ENCODE results near the gene DCHS1.
A peak's percentile ranks its signal among the peaks of the same experiment; 100 is the strongest.

Gene DCHS1

GRCh38 chr11:6673523-6674218 lies 18.1 kb upstream of the DCHS1 start:
- no peak for DNase-seq

GRCh38 chr11:6671991-6672390 lies 16.4 kb upstream of the DCHS1 start:
- DNase-seq: no peak

GRCh38 chr11:6670202-6670830 lies 14.7 kb upstream of the DCHS1 start:
- DNase-seq: no peak

GRCh38 chr11:6667733-6668374 lies 12.2 kb upstream of the DCHS1 start:
- DNase-seq: peak; percentile 19

GRCh38 chr11:6666302-6667183 lies 10.9 kb upstream of the DCHS1 start:
- DNase-seq: no peak

GRCh38 chr11:6664551-6664950 lies 8.9 kb upstream of the DCHS1 start:
- DNase-seq: no peak

GRCh38 chr11:6663794-6664469 lies 8.3 kb upstream of the DCHS1 start:
- DNase-seq: no peak

- DNase-seq: no peak
Observed at GRCh38 chr11:6660712-6661111, 5.1 kb upstream of the DCHS1 start.

GRCh38 chr11:6658647-6659046 lies 3.0 kb upstream of the DCHS1 start:
- no peak for DNase-seq

GRCh38 chr11:6657346-6657745 lies 1.7 kb upstream of the DCHS1 start:
- no peak for DNase-seq

GRCh38 chr11:6656936-6657335 lies 1.3 kb upstream of the DCHS1 start:
- no peak for DNase-seq

- DNase-seq: no peak
Observed at GRCh38 chr11:6656584-6656915, 941 bp upstream of the DCHS1 start.

- no peak for DNase-seq
Observed at GRCh38 chr11:6655020-6655789, 404 bp downstream of the DCHS1 start.

GRCh38 chr11:6654281-6655019 lies 1.2 kb downstream of the DCHS1 start:
- DNase-seq: no peak

- no peak for DNase-seq
Observed at GRCh38 chr11:6653656-6654055, 2.0 kb downstream of the DCHS1 start.

- no peak for DNase-seq
Observed at GRCh38 chr11:6653097-6653496, 2.5 kb downstream of the DCHS1 start.

GRCh38 chr11:6652182-6652581 lies 3.4 kb downstream of the DCHS1 start:
- no peak for DNase-seq

GRCh38 chr11:6650980-6651379 lies 4.6 kb downstream of the DCHS1 start:
- DNase-seq: no peak

GRCh38 chr11:6650104-6650503 lies 5.5 kb downstream of the DCHS1 start:
- DNase-seq: no peak

GRCh38 chr11:6648501-6648900 lies 7.1 kb downstream of the DCHS1 start:
- no peak for DNase-seq

GRCh38 chr11:6647836-6648235 lies 7.8 kb downstream of the DCHS1 start:
- DNase-seq: no peak

All from RPMI8226 (cell line).